ENCODE results near the gene IGFBP1.

DNA sequence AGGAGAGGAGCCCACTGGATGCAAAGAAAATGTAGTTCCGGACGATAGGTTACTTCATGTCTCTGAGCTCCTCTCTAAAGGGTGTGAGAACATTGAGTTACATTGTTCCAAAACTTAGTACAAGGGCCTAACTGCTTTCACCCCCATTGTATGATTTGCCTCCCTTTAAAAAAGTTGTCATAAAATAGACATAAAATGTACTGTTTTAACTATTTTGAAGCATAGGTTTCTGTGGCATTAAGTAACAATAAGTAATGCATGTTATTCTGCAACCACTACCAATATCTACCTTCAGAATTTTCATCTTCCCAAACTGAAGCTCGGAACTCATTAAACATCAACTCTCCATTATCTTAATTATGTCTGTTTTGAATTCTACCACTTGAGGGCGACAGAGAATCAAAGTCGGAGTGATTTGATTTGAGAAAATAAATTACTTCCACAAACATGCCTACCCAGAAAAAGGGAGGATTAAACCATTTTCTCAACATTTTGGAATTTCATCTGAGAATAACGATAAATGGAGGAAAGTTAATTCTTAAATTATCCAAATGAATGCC, 2.7 kb downstream of the IGFBP1 start:
- no peak for TF ChIP-seq POLR2A (IDR thresholded peaks at IDR 0.05)
- TF ChIP-seq, protein P1, sequence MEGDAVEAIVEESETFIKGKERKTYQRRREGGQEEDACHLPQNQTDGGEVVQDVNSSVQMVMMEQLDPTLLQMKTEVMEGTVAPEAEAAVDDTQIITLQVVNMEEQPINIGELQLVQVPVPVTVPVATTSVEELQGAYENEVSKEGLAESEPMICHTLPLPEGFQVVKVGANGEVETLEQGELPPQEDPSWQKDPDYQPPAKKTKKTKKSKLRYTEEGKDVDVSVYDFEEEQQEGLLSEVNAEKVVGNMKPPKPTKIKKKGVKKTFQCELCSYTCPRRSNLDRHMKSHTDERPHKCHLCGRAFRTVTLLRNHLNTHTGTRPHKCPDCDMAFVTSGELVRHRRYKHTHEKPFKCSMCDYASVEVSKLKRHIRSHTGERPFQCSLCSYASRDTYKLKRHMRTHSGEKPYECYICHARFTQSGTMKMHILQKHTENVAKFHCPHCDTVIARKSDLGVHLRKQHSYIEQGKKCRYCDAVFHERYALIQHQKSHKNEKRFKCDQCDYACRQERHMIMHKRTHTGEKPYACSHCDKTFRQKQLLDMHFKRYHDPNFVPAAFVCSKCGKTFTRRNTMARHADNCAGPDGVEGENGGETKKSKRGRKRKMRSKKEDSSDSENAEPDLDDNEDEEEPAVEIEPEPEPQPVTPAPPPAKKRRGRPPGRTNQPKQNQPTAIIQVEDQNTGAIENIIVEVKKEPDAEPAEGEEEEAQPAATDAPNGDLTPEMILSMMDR (IDR thresholded peaks at IDR 0.05): peak in 4 of 6 experiments; percentile 28 to 66 (median 56)

Measured in thyroid gland (tissue), 4 donors.